H9 (cell line): ENCODE data around the gene LPIN2. TPM values are rescaled to one million over a fixed set of nuclear protein-coding genes. Genes with fewer than 3 reads are reported as not detected.

Experiments used
- DNase-seq: peaks from one replicate; pipeline ENCODE4 v3.0.0-alpha.2; 2017
- H2AFZ ChIP-seq: one replicate; pipeline ENCODE4 v1.6.1; 2013; ENCODE audit warnings: mild to moderate bottlenecking, low read length, control low read depth, moderate library complexity
- H2AK5ac ChIP-seq: 2 replicates; pipeline ENCODE4 v1.6.1; 2013; ENCODE audit warnings: low read length, control low read depth, mixed read lengths; ENCODE audit not compliant: insufficient read length
- H2BK120ac ChIP-seq: one replicate; pipeline ENCODE4 v1.6.1; 2013; ENCODE audit warnings: low read depth, mild to moderate bottlenecking, low read length, control low read depth, inconsistent platforms; ENCODE audit not compliant: poor library complexity, severe bottlenecking
- H2BK12ac ChIP-seq: 2 replicates; pipeline ENCODE4 v1.6.1; 2013; ENCODE audit warnings: low read length, control low read depth, mixed read lengths, low read depth; ENCODE audit not compliant: insufficient read length
- H2BK15ac ChIP-seq: 2 replicates; pipeline ENCODE4 v1.6.1; 2013; ENCODE audit warnings: low read depth, low read length, control low read depth
- H2BK20ac ChIP-seq: one replicate; pipeline ENCODE4 v1.6.1; 2013; ENCODE audit warnings: low read depth, mild to moderate bottlenecking, low read length, control low read depth, inconsistent platforms; ENCODE audit not compliant: poor library complexity, severe bottlenecking
- H2BK5ac ChIP-seq: 2 replicates; pipeline ENCODE4 v1.6.1; 2013; ENCODE audit warnings: low read length, control low read depth, mixed read lengths; ENCODE audit not compliant: insufficient read length
- H3K14ac ChIP-seq: 2 replicates; pipeline ENCODE4 v1.6.1; 2013; ENCODE audit warnings: low read length, control low read depth; ENCODE audit not compliant: insufficient read depth
- H3K18ac ChIP-seq: 2 replicates; pipeline ENCODE4 v1.6.1; 2013; ENCODE audit warnings: low read depth, mild to moderate bottlenecking, mixed read lengths, low read length, control low read depth; ENCODE audit not compliant: insufficient read length
- H3K23ac ChIP-seq: 2 replicates; pipeline ENCODE4 v1.6.1; 2013; ENCODE audit warnings: low read length, control low read depth, mixed read lengths, low read depth; ENCODE audit not compliant: insufficient read length
- H3K23me2 ChIP-seq: 2 replicates; pipeline ENCODE4 v1.6.1; 2013; ENCODE audit warnings: low read depth, mild to moderate bottlenecking, mixed read lengths, low read length, control low read depth; ENCODE audit not compliant: insufficient read length, poor library complexity, severe bottlenecking
- H3K27ac ChIP-seq: 2 replicates; pipeline ENCODE4 v1.5.1; 2013; ENCODE audit warnings: low read length, control low read depth, mixed read lengths, low read depth; ENCODE audit not compliant: insufficient read length
- H3K27me3 ChIP-seq: 2 replicates; pipeline ENCODE4 v1.6.1; 2013; ENCODE audit warnings: low read length, control low read depth, inconsistent platforms; ENCODE audit not compliant: insufficient read depth
- H3K4ac ChIP-seq: 2 replicates; pipeline ENCODE4 v1.6.1; 2013; ENCODE audit warnings: low read depth, mild to moderate bottlenecking, control low read depth, inconsistent platforms, low read length, moderate library complexity
- H3K4me1 ChIP-seq: 2 replicates; pipeline ENCODE4 v1.6.1; 2013; ENCODE audit warnings: low read length, control low read depth, inconsistent platforms; ENCODE audit not compliant: insufficient read depth
- H3K4me2 ChIP-seq: 2 replicates; pipeline ENCODE4 v1.6.1; 2013; ENCODE audit warnings: low read length, control low read depth, mixed read lengths; ENCODE audit not compliant: insufficient read length, insufficient read depth
- H3K56ac ChIP-seq: 2 replicates; pipeline ENCODE4 v1.6.1; 2013; ENCODE audit warnings: low read depth, mild to moderate bottlenecking, mixed read lengths, low read length, control low read depth; ENCODE audit not compliant: insufficient read length
- H3K79me1 ChIP-seq: 2 replicates; pipeline ENCODE4 v1.6.1; 2013; ENCODE audit warnings: low read depth, mild to moderate bottlenecking, moderate library complexity, low read length, control low read depth, inconsistent platforms; ENCODE audit not compliant: insufficient read depth, poor library complexity, severe bottlenecking
- H3K79me2 ChIP-seq: 2 replicates; pipeline ENCODE4 v1.6.1; 2013; ENCODE audit warnings: low read length, control low read depth, inconsistent platforms; ENCODE audit not compliant: insufficient read depth
- H3K9ac ChIP-seq: 2 replicates; pipeline ENCODE4 v1.6.1; 2013; ENCODE audit warnings: low read length, control low read depth, mixed read lengths; ENCODE audit not compliant: insufficient read length; ENCODE audit errors: extremely low read depth
- H3K9me3 ChIP-seq: one replicate; pipeline ENCODE4 v1.6.1; 2013; ENCODE audit warnings: low read depth, low read length, inconsistent platforms; ENCODE audit not compliant: control insufficient read depth
- H3T11ph ChIP-seq: one replicate; pipeline ENCODE4 v1.6.1; 2013; ENCODE audit warnings: mild to moderate bottlenecking, low read length, control low read depth, inconsistent platforms
- H4K20me1 ChIP-seq: one replicate; pipeline ENCODE4 v1.6.1; 2013; ENCODE audit not compliant: control insufficient read depth, insufficient read length, insufficient read depth
- H4K5ac ChIP-seq: 2 replicates; pipeline ENCODE4 v1.6.1; 2013; ENCODE audit warnings: low read depth, mild to moderate bottlenecking, mixed read lengths, low read length, control low read depth; ENCODE audit not compliant: insufficient read length
- H4K8ac ChIP-seq: replicated peaks from 2 replicates; pipeline ENCODE4 v1.6.1; 2013; ENCODE audit warnings: low read length, control low read depth, mixed read lengths, low read depth; ENCODE audit not compliant: insufficient read length
- H4K91ac ChIP-seq: 2 replicates; pipeline ENCODE4 v1.6.1; 2013; ENCODE audit warnings: low read depth, mild to moderate bottlenecking, moderate library complexity, mixed read lengths, low read length, control low read depth; ENCODE audit not compliant: insufficient read length
- H3K27ac Mint-ChIP-seq, 3 experiments: 2 replicates in 2 of 3; 3 replicates in 1 of 3; pipeline ENCODE4 v1.8.0; 2020 to 2021; ENCODE audit warnings: mixed read lengths in 3 of 3, mild to moderate bottlenecking in 1 of 3, moderate library complexity in 1 of 3
- H3K27me3 Mint-ChIP-seq: 2 replicates; pipeline ENCODE4 v1.8.0; 2021; ENCODE audit warnings: low read depth, mild to moderate bottlenecking, moderate library complexity, mixed read lengths
- H3K36me3 Mint-ChIP-seq, 3 experiments: 2 replicates in 2 of 3; 3 replicates in 1 of 3; pipeline ENCODE4 v1.8.0; 2020 to 2021; ENCODE audit warnings: low read depth in 3 of 3, mixed read lengths in 3 of 3; ENCODE audit not compliant: insufficient read depth in 1 of 3
- H3K4me1 Mint-ChIP-seq, 2 experiments: 2 replicates each; pipeline ENCODE4 v1.8.0; 2020; ENCODE audit warnings: mixed read lengths in 2 of 2
- H3K4me3 Mint-ChIP-seq, 2 experiments: 2 replicates in 1 of 2; 3 replicates in 1 of 2; pipeline ENCODE4 v1.8.0; 2020 to 2021; ENCODE audit warnings: mild to moderate bottlenecking in 2 of 2, mixed read lengths in 2 of 2, moderate library complexity in 1 of 2
- H3K9me3 Mint-ChIP-seq, 2 experiments: 2 replicates in 1 of 2; 3 replicates in 1 of 2; pipeline ENCODE4 v1.8.0; 2020; ENCODE audit warnings: mild to moderate bottlenecking in 2 of 2, mixed read lengths in 2 of 2, moderate library complexity in 1 of 2
- WGBS: extraction: QIAGEN DNeasy Blood & Tissue Kit; methylation state at CpG from one replicate; pipeline ENCODE4 v1.1.7; 2013; ENCODE audit warnings: missing lambda C conversion rate, low lambda C conversion rate, mixed read lengths; ENCODE audit not compliant: insufficient read length; ENCODE audit errors: extremely low coverage; 5-methylcytosine and 5-hydroxymethylcytosine counted together
- total RNA-seq: library from RNA; stranded (reverse); gene quantifications from 2 replicates; pipeline ENCODE4 v1.2.1, GENCODE V29; 2021
- TF ChIP-seq, protein P1 (sequence below): fragments of 200-600 bp; sonication (generic); conservative IDR thresholded peaks from 3 replicates; pipeline ENCODE4 v1.8.0; 2021; ENCODE audit warnings: antibody characterized with exemption, mild to moderate bottlenecking

The LPIN2 gene
- total RNA-seq, 1 experiment from 2014 or later, result 9.2 TPM

GRCh38 chr18:2982022-2982421 lies 30.9 kb downstream of the LPIN2 start:
- Histone ChIP-seq H2AK5ac (no peak overlapping the region), H4K91ac (no peak overlapping the region), H4K8ac (no peak overlapping the region), H2BK12ac (no peak overlapping the region), H3K9me3 (no peaks in the 10 kb centered on the region), H3T11ph (no peak overlapping the region), H3K56ac (no peak overlapping the region), H4K20me1 (peaks cover 4% of the 10 kb centered on the region), H3K27me3 (no peaks in the 10 kb centered on the region), H4K5ac (no peak overlapping the region), H3K79me1 (no peaks in the 10 kb centered on the region), H2BK15ac (no peak overlapping the region), H3K4me2 (no peak overlapping the region), H3K9ac (no peak overlapping the region), H2BK20ac (no peak overlapping the region), H3K23ac (no peak overlapping the region), H2AFZ (no peak overlapping the region), H3K79me2 (peaks cover 6% of the 10 kb centered on the region; the same call in 1 of the 2 replicates), H3K27ac (no peak overlapping the region), H2BK5ac (no peak overlapping the region), H3K18ac (no peak overlapping the region), H2BK120ac (no peak overlapping the region), H3K23me2 (no peaks in the 10 kb centered on the region), H3K4ac (no peak overlapping the region), H3K14ac (no peak overlapping the region), H3K4me1 (peaks cover 4% of the 10 kb centered on the region; the same call in 1 of the 2 replicates)
- Mint-ChIP-seq H3K4me3 (no peak overlapping the region), H3K9me3 (no peaks in the 10 kb centered on the region), H3K27ac (peak overlapping the region in 2 of 3 experiments; percentile 49 to 64; a peak in 4 of 7 replicates), H3K4me1 (peaks cover 36 to 41% of the 10 kb centered on the region in 2 experiments), H3K27me3 (no peaks in the 10 kb centered on the region), H3K36me3 (peaks cover 2 to 17% (median 3%) of the 10 kb centered on the region in 3 experiments; a peak in 5 of 7 replicates)
- TF ChIP-seq, protein P1, sequence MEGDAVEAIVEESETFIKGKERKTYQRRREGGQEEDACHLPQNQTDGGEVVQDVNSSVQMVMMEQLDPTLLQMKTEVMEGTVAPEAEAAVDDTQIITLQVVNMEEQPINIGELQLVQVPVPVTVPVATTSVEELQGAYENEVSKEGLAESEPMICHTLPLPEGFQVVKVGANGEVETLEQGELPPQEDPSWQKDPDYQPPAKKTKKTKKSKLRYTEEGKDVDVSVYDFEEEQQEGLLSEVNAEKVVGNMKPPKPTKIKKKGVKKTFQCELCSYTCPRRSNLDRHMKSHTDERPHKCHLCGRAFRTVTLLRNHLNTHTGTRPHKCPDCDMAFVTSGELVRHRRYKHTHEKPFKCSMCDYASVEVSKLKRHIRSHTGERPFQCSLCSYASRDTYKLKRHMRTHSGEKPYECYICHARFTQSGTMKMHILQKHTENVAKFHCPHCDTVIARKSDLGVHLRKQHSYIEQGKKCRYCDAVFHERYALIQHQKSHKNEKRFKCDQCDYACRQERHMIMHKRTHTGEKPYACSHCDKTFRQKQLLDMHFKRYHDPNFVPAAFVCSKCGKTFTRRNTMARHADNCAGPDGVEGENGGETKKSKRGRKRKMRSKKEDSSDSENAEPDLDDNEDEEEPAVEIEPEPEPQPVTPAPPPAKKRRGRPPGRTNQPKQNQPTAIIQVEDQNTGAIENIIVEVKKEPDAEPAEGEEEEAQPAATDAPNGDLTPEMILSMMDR, result no peak
- DNase-seq, result no peak
- WGBS, result no CpG with 5 or more reads among the region's 1 CpG
